ENCODE data around the gene CHST11. TPM values are rescaled to one million over a fixed set of nuclear protein-coding genes. Genes with fewer than 3 reads are reported as not detected.

CHST11 gene
- total and polyA plus RNA-seq, 9 of the 15 experiments (the other 6 are each of a cell fraction or from before 2014, with no cell fraction given) = 2.3 to 38.7 (median 15.0) TPM

DNA sequence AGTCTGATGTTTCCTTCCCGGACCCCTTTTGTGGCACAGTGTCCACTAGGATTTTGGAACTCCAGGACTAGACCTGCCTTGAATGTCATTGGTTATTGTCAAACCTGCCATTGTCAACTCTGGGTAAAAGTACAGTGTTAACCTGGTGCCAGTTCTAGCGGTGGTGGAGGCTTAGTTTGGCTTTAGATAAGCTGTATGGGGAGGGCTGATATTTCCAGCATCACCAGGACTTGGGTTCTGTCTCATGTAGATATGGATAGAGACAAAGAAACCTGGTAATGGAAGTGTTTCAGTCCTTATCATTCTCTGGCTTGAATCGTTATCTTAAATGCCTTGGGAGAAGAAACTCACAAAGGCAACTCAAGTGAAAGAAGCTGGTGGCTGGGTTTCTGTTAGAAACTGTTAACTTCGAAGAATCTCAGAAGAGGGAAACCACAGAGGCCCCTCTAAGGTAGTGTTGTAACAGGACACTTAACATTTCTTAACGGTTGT is 10.6 kb downstream of the CHST11 start (continued):
- TF ChIP-seq, protein P1, sequence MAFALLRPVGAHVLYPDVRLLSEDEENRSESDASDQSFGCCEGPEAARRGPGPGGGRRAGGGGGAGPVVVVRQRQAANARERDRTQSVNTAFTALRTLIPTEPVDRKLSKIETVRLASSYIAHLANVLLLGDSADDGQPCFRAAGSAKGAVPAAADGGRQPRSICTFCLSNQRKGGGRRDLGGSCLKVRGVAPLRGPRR (CRISPR knock-in tag; IDR thresholded peaks at IDR 0.05) = 0 out of 2 replicates have a peak, but pooled peaks have one; percentile 75
- TF ChIP-seq HNRNPK (IDR thresholded peaks at IDR 0.05; ENCODE audit: low read depth, low read length, poor library complexity, severe bottlenecking) (no peak), MIER1 (IDR thresholded peaks at IDR 0.05; ENCODE audit: low read depth) (peak; percentile 97), MTF1 (CRISPR knock-in tag; IDR thresholded peaks at IDR 0.05; ENCODE audit: borderline replicate concordance) (no peak), ZFP30 (CRISPR knock-in tag; IDR thresholded peaks at IDR 0.05; ENCODE audit: borderline replicate concordance) (no peak), NCOA2 (IDR thresholded peaks at IDR 0.05; ENCODE audit: partially characterized antibody in 2 of 2) (peak; percentile 65 to 75), ZNF57 (CRISPR knock-in tag; IDR thresholded peaks at IDR 0.05) (no peak), CBX2 (IDR thresholded peaks at IDR 0.05; ENCODE audit: insufficient read depth, low read length, poor library complexity, severe bottlenecking) (no peak), KDM4B (IDR thresholded peaks at IDR 0.05; ENCODE audit: borderline replicate concordance in 2 of 2, low read depth in 1 of 2) (no peak), CBX3 (IDR thresholded peaks at IDR 0.05; ENCODE audit: borderline replicate concordance in 1 of 2, low read length in 2 of 2) (peak in 1 of 2 experiments; percentile 61; a peak in 2 of 3 replicates), ZNF23 (CRISPR knock-in tag; IDR thresholded peaks at IDR 0.05) (peak; percentile 55; the same call in 1 of the 2 replicates), CBX1 (IDR thresholded peaks at IDR 0.05; ENCODE audit: low read depth) (no peak), CEBPB (tag; IDR thresholded peaks at IDR 0.05) (peak; percentile 39), IRF2 (CRISPR knock-in tag; IDR thresholded peaks at IDR 0.05) (no peak), DMBX1 (CRISPR knock-in tag; IDR thresholded peaks at IDR 0.05; ENCODE audit: borderline replicate concordance) (peak; percentile 92)
- TF ChIP-seq, protein P2, sequence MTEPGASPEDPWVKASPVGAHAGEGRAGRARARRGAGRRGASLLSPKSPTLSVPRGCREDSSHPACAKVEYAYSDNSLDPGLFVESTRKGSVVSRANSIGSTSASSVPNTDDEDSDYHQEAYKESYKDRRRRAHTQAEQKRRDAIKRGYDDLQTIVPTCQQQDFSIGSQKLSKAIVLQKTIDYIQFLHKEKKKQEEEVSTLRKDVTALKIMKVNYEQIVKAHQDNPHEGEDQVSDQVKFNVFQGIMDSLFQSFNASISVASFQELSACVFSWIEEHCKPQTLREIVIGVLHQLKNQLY (CRISPR knock-in tag; conservative IDR thresholded peaks at IDR 0.05) = no peak
- TF ChIP-seq, protein P3, sequence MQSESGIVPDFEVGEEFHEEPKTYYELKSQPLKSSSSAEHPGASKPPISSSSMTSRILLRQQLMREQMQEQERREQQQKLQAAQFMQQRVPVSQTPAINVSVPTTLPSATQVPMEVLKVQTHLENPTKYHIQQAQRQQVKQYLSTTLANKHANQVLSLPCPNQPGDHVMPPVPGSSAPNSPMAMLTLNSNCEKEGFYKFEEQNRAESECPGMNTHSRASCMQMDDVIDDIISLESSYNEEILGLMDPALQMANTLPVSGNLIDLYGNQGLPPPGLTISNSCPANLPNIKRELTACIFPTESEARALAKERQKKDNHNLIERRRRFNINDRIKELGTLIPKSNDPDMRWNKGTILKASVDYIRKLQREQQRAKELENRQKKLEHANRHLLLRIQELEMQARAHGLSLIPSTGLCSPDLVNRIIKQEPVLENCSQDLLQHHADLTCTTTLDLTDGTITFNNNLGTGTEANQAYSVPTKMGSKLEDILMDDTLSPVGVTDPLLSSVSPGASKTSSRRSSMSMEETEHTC (IDR thresholded peaks at IDR 0.05) = no peak; the same call in 1 of the 2 replicates
- TF ChIP-seq, protein P4, sequence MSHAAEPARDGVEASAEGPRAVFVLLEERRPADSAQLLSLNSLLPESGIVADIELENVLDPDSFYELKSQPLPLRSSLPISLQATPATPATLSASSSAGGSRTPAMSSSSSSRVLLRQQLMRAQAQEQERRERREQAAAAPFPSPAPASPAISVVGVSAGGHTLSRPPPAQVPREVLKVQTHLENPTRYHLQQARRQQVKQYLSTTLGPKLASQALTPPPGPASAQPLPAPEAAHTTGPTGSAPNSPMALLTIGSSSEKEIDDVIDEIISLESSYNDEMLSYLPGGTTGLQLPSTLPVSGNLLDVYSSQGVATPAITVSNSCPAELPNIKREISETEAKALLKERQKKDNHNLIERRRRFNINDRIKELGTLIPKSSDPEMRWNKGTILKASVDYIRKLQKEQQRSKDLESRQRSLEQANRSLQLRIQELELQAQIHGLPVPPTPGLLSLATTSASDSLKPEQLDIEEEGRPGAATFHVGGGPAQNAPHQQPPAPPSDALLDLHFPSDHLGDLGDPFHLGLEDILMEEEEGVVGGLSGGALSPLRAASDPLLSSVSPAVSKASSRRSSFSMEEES (CRISPR knock-in tag; IDR thresholded peaks at IDR 0.05) = peak; percentile 38
- TF ChIP-seq, protein P5, sequence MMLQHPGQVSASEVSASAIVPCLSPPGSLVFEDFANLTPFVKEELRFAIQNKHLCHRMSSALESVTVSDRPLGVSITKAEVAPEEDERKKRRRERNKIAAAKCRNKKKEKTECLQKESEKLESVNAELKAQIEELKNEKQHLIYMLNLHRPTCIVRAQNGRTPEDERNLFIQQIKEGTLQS (IDR thresholded peaks at IDR 0.05) = 0 out of 2 replicates have a peak, but pooled peaks have one; percentile 9
- TF ChIP-seq, protein P5 (CRISPR knock-in tag; conservative IDR thresholded peaks at IDR 0.05) = no peak
- TF ChIP-seq, protein P6, sequence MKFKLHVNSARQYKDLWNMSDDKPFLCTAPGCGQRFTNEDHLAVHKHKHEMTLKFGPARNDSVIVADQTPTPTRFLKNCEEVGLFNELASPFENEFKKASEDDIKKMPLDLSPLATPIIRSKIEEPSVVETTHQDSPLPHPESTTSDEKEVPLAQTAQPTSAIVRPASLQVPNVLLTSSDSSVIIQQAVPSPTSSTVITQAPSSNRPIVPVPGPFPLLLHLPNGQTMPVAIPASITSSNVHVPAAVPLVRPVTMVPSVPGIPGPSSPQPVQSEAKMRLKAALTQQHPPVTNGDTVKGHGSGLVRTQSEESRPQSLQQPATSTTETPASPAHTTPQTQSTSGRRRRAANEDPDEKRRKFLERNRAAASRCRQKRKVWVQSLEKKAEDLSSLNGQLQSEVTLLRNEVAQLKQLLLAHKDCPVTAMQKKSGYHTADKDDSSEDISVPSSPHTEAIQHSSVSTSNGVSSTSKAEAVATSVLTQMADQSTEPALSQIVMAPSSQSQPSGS (CRISPR knock-in tag; IDR thresholded peaks at IDR 0.05) = no peak
